C4-2B (cell line): ENCODE data around the gene CRY1.
A peak's percentile ranks its signal among the peaks of the same experiment; 100 is the strongest.

Experiments used
- H3K27ac ChIP-seq: fragments of 450-650 bp; 2 replicates; pipeline ENCODE4 v1.5.1; 2017
- CTCF ChIP-seq: fragments of 450-650 bp; conservative IDR thresholded peaks from 2 replicates; pipeline ENCODE4 v1.5.1; 2017; ENCODE audit warnings: mild to moderate bottlenecking
- ZFX ChIP-seq: fragments of 450-650 bp; IDR thresholded peaks from 2 replicates; pipeline ENCODE4 v1.6.1; 2017

Gene CRY1

GRCh38 chr12:107099917-107100316 lies 6.6 kb upstream of the CRY1 start:
- H3K27ac ChIP-seq: no peak overlapping the region
- TF ChIP-seq CTCF (no peak), ZFX (no peak)

GRCh38 chr12:107096571-107096970 lies 3.2 kb upstream of the CRY1 start:
- no peak for TF ChIP-seq CTCF
- no peak for TF ChIP-seq ZFX
- no peak overlapping the region for H3K27ac ChIP-seq

GRCh38 chr12:107094183-107094448 lies 767 bp upstream of the CRY1 start:
- no peak for TF ChIP-seq ZFX
- TF ChIP-seq CTCF: no peak
- H3K27ac ChIP-seq: peak overlapping the region; percentile 66

GRCh38 chr12:107092669-107093416 lies 506 bp downstream of the CRY1 start:
- no peak for TF ChIP-seq CTCF
- TF ChIP-seq ZFX: no peak
- peak overlapping the region; percentile 66 for H3K27ac ChIP-seq

- no peak for TF ChIP-seq ZFX
- TF ChIP-seq CTCF: peak; percentile 89
- H3K27ac ChIP-seq: peak overlapping the region; percentile 66; the same call in 1 of the 2 replicates
These were observed 1.2 kb downstream of the CRY1 start for GRCh38 chr12:107091989-107092641.

GRCh38 chr12:107091381-107091780 lies 2.0 kb downstream of the CRY1 start:
- no peak overlapping the region for H3K27ac ChIP-seq
- no peak for TF ChIP-seq ZFX

GRCh38 chr12:107090711-107091110 lies 2.6 kb downstream of the CRY1 start:
- H3K27ac ChIP-seq: no peak overlapping the region
- no peak for TF ChIP-seq ZFX
- TF ChIP-seq CTCF: no peak

- H3K27ac ChIP-seq: no peak overlapping the region
- TF ChIP-seq CTCF (no peak), ZFX (no peak)
These were observed 4.4 kb downstream of the CRY1 start for GRCh38 chr12:107088912-107089311.
